Stromal cell of bone marrow (primary cell): ENCODE data around the gene NKD1.

Experiments used
- DNase-seq: peaks from one replicate; pipeline ENCODE4 v3.0.0-alpha.2; 2012; ENCODE audit warnings: low read depth

The NKD1 gene

DNA sequence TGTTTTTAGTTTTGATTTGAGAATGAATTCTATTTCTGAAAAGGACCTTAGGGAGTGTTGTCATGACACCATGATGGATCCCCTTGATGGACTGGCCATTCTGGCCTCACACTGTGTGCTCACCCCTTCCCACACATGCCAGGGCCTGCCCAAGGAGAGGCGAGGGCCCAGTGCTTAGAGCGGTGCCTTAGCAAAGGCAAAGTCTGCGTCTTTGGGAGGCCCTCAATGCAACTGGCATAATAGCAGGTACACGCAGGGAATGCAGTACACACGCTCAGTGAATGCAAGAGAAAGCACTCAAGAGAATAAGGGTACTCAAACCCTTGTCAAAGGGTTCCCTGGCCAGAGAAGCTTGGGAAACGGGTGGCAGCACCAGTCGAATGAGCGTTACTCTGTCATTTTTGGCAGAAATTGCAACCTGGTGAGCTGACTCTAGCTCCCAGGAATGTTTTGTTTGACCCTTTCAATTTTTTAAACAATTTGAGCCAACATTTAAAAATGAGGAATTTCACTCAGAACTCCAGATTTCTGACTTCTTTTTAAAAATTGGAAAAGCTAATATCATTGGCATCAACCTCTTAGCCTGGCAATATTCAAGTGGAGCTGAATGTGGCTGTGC, 32.1 kb downstream of the NKD1 start:
- DNase-seq, result no peak

DNA sequence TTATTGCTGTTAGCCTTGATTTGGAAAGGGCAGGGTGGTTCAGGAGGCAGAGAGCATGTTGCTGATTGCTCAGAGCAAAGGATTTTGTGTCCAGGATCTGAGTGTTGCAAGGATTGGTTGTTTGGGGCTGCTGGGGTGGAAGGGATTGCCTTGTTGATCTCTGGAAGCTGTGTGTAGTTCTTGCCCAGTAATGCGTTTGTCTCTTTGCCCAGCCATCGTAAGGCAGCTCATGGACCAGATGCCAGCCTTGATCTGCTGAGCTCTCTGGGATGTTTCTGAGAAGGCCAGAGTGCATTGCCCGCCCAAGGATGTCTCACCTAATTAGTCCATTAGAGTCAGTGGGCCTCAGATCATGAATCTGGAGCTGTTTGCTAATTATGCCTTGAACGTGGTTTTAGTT, 33.6 kb downstream of the NKD1 start:
- DNase-seq, result no peak

DNA sequence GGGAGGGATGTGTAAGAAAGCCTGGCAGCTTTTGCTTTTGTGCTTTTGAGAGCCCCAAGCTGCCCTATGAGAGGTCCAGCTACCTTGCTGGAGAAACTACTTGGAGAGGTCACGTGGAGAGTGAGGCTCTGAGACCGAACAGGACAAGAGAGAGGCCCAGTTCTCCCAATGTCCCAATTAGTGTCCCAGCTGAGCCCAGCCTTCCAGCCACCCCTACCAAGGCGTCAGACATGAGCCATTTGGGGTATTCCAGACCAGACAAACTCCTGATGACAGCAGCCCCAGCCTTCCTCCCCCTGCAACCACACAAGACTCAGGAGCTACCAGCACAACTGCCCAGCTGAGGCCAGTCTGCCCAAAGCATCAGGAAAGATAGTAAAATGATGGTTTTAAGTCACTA, 35.0 kb downstream of the NKD1 start:
- DNase-seq, result no peak

DNA sequence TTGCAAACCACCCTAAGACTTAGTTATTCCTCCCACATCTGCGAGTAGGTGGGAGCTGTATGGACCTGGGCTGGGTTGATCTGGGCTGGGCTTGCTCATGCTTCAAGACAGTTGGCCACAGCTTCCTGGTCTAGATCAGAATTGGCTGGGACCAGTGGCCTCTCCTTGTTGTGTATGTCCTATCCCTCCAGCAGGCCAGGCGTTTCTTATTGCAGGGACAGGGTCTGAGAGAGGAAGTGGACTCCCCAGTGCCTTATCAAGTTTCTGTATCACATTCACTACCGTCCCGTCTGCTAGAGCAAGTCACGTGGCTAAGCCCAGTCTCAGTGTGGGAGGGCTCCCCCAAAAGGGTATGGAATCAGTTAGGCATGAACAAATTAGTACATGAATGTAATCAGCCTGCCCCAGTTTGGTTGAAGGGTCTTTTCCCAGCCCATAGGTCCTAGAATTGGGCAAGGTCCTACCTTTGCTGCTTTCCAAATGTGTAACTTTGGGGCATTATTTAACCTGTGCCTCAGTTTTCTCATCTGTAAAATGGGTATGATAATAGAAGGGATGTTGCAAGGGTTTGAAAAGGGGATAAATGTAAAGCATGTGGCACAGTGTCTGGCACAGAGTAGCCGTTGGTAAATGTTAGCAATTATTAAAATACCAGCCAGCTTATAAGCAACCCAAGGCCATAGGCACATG, 36.0 kb downstream of the NKD1 start:
- no peak for DNase-seq

DNA sequence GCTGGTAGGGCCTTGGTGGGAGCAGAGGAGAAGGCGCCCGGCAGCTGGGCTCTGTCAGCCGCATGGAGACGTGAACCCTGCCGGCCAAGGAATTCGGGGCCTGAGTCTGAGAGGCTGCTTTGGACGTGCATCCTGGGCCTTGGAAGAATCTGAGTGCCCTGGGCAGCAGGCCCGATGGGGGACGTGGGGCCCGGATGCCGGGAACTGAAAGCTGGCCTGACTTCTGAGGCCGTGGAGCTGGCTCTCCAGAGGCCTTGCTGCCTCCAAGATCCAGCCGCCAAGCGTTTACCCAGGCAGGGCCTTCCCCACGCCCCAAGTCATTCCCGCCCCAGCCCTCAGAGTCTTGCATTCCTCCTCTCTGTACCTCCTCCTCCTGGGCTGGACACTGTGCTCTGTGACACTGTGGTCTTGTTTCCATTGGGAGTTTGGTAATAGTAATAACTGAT, 37.2 kb downstream of the NKD1 start:
- no peak for DNase-seq

DNA sequence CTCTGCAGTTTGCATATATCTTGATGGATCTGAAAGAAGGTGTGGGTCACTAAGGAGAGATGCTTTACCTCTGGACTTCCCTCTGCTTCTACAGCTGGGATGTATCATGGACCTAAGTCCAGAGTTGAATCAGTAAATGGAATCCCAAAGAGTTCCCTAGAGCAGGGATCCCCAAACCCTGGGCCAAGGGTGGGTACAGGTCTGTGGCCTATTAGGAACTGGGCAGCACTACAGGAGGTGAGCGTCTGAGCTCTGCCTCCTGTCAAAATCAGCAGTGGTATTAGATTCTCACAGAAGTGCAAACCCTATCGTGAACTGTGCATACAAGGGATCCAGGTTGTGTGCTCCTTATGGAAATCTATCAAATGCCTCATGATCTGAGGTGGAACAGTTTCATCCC, 39.3 kb downstream of the NKD1 start:
- no peak for DNase-seq

DNA sequence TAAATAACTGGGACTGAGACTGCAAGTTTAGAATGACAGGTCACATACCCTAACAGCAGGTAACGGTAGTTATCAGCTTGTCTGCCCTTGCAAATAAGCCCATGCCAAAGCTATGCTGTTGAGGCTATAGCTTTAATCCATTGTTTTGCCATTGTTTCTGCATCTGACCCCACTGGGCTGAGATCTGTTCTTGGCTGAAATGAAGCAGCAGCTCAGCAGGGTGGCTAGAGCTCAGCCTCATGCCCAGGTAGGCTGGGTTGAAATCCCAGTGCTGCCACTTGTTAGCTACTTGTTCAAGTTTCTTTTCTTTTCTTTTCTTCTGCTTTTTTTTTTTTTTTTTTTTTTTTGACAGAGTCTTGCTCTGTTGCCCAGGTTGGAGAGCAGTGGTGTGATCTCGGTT, 40.1 kb downstream of the NKD1 start:
- no peak for DNase-seq

DNA sequence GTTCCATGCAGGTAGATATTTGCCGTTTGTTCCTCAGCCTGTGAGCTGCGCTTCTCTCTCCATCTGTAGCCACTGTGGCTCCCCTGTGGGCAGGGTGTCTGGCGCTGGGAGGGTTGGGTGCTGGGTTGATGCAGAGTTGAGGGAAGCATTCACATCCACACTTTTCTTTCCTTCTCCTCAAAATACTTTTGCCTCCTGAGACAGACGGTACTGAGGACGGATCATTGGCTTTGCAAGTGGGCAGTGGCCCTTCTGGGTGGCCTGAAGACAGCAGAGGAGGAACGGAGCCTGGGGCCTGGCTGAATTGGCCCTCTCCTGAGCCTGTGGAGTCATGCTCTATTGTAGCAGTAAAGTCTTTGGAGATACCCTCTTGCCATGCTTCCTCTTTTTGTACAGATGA, 43.0 kb downstream of the NKD1 start:
- DNase-seq, result no peak

DNA sequence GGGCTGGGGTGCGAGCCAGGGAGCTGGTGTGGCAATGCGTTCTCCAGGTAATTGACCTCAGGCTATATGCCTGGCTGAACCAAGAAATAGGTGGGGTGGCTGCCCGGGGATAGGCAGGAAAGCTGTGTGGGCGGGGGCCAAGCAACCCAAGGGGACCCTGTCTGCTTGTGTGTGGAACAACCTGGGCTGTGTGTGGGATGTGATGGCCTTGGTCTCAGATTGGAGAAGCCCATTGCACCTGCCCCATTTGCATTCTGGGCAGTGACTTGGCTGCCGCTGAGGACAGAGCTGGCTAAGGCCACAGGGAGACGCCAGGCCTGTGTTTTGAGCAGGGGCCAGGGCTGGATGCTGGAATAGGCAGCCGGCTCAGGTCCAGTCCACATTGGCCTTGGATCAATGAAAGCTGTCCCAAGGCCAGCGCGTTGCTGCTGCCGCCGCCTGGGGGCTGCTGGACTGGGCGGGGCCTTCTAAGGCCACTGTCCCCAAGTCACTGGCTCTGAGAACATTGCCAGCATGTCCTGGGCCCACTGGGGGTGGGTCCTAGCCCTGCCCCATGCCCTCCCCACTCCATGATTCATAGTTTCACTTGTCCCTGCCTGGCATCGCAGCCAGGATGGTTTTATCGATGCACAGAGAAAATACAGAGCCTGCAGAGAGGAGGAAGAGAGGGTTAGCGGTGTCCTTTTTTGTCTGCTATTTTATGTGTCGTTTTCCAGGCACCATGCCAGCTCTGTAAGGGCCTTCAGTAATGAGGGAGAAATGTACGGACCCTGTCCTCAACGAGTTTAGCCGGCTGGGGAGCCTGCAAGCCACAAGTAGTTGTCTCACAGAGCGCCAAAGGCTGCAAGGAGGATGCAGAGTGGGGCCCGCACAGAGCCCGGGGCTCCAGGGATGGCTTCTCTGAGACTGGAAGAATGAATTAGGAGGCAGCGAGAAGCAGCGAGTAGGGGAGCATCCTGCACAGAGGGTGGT, 43.9 kb downstream of the NKD1 start:
- DNase-seq, result no peak

DNA sequence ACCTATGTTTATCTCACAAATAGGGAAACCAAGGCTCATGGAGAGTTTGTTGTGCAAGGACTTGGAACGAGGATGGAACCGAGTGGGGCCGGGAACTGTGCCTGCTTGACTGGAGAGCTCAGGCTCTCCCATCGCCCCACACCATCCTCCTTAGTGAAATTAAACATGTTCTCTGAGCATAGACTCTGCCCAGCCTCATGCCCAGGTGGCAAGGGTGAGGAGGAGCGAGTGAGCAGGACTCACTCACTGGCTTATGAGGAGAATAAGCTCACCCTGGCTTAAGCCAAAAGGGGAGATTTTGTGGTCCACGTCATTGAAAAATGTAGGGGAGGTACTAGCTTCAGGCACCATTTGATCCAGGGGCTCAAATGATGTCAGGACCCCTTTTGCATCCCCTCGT, 44.8 kb downstream of the NKD1 start:
- no peak for DNase-seq

DNA sequence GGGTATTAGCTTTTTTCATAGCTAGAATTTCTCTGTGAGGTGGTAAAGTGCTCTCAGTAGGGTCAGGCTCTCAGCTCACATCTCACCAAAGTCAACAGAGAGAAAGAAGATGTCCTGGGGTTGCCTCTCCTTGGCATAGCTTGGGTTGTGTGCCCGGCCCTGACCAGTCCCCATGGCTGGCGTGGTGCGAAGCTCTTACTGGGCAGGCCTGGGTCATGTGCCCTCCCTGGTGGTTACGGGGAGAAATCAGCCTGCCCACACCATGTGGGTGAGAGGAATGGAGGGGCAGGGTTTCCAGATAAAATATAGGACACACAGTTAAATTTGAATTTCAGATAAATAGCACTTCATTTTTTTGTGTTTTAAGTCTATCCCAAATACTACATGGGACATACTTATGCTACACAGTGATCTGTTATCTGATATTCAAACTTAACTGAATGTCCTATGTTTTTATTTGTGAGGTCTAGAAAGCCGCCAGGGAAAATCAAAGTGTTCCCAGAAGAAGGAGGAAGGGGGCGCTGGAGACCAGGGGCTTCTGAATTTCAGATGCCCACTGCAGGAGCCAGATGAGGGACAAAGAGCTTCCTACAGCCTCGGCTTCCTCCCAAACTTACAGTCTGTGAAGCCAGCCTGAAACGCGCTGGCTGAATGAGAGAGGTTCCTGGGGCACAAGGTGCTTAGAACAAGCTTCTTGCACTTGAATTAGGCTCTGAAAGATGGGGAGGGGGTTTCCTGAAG, 45.4 kb downstream of the NKD1 start:
- no peak for DNase-seq

DNA sequence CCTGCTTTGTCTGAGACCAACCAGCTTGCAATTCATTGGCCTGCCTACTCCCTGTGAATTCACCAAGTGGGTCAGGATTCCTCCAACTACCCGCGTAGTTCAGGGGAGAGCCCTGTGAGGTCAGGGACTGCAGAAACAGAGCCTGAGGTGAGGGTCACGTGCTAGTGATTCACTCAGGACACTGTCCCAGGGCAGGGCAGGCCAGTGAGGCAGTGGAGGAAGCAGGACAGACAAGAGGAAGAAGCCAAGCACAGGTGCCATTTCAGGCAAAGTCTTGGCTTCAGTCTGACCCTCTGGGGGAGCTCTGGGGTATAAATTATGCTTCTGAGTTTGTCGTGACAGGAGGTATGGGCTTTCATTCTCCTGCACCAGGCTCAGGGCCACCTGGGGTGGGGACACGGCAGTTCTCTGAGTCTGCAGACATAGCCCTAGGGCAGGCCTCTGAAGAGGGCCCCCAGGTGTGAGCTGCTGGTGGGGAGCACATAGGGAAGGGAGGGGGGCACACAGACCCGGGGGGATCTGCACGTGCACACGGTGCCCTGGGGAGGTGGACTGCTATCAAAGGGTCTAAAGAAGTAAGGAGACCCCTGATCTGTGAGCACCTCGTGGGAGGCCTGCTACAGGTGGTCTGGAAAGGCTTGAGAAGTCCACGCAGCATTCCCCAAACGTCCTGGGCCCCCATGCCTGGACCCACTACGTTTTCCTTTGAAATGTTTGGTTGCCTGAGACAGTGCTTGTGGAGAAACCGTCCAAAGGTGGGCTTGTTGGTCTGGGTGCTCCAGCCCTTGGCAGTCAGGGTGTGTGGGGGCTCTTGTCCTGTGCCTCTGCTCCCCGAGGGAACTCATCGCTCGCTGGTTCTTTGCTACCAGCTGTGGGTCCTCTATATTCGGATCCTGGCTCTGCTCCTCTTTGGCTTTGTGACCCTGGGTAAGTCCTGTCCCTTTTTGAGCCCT, 46.4 kb downstream of the NKD1 start:
- DNase-seq, result no peak

DNA sequence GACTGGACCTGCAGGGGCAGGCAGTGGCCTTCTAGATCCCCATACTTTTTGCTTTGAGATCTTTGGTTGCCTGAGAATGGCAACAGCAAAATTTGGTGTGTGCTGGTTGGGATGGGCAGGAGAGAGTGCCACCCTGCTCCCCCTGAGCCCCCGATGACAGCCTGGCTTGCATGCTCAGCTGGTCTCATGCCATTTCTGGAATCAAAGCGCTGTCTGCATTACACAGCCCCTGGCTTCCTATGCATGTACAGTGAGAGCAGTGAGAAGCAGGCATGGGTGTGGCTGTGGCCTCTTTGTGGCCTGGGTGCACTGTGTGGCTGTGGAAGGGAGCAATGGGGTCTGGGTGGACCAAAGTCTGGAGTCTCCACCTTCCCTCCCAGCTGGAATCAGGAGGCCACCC, 47.7 kb downstream of the NKD1 start:
- DNase-seq, result no peak

DNA sequence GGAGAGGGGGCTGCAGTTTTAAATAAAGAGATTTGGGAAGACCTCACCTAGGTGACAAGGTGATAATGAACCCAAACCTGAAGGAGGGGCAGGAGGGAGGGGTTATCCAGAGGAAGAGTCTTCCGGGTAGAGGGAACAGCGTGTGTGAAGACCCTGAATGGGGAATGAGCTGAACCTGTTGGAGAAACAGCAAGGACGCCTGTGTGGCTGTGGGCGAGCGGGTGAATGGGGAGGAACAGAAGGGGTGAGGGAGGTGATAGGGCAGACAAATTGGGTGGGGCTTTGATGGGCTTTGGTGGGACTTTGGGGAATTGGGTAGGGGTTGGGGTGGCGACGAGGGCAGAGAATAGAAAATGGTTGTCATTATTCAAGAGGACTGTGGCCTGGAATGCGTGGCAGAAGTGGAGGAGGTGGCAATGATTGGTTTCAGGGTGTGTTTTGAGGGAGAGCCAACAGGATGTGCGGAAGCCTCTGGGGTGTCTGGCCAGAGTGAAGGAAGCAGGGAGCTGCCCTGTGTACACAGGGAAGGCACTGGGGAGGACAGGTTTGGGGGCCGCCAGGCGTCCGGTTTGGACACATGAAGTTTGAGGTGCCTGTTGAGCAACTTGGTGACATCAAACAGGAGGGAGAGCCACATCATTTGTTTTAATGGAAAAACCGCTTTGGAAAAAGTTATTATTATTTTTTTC, 48.7 kb downstream of the NKD1 start:
- no peak for DNase-seq

DNA sequence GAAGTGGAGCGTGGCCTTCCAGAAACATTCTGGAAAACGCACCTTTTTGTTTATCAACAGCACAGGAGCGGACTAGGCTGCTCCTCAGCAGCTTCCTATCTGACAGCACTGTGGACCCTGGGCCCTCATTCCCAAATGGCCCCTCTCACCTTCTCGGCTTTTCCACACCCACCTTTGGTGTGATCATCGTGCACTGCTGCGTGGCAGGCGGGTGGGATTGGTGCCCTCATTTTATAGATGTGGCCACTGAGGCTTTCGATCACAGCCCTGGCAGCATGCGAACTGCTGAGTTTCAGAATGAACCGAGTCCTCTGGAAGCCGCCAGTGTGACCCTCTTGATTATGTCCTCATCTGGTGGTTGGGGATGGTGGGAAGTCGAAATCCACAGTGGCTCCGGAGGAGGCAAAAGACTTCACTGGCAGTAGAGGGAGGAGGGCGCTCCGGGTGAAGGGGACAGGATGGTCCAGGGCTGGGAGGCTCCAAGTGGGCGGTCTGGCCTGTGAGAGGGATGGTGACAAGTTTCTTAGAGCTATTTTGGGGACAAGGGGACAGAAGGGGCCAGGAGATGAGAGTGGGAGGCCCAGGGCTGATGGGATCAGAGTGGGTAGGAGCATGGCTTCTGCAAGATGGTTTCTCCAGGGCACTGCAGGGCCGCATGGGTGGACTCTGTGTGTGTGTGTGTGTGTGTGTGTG, 49.5 kb downstream of the NKD1 start:
- DNase-seq, result no peak

DNA sequence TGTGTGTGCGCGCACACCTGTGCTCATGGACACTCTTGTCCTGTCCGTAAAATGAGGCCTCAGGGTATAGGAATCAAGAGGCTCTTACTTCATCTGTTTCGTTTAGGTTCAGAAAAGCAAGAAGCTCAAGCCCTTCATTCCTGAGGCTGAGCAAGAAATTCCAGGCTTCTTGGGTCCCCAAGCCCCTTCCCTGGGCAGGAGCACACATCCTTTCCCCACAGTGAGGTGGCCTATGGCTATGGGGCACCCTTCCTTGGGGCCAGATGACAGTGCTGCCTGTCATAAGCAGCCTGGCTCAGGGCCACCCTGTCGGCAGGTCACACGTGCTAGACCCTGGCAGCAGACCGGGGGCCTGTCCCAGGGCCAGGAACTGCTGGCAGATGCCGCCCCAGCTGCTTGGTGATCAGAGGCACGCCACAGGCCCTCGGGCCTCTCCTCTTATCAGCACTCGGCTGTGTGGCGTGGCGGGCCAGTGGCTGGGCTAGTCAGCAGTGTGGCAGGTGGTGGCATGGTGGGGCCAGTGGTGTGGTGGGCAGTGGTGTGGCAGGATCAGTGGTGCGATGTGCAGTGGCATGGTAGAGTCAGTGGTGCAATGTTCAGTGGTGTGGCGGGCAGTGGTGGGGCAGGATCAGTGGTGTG, 50.2 kb downstream of the NKD1 start:
- no peak for DNase-seq

DNA sequence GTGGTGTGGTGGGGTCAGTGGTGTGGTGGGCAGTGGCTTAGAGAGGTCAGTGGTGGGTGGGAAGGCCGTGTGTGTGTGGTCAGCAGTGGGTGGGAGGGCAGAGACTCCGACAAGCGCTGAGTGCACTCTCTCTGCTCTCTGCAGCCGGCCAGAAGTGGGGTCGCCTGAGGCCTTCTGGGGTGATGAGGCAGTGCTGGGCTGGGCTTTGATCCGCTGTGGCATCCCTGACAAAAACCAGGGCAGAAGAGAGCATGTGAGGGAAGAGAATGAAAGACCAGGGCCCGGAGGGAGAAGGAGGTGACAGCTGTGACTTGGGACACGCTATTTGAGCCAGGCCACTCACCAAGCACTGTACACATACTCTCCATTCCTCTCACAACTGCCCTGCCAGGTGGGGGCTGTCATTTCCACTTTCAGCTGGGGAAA, 50.8 kb downstream of the NKD1 start:
- DNase-seq, result no peak

DNA sequence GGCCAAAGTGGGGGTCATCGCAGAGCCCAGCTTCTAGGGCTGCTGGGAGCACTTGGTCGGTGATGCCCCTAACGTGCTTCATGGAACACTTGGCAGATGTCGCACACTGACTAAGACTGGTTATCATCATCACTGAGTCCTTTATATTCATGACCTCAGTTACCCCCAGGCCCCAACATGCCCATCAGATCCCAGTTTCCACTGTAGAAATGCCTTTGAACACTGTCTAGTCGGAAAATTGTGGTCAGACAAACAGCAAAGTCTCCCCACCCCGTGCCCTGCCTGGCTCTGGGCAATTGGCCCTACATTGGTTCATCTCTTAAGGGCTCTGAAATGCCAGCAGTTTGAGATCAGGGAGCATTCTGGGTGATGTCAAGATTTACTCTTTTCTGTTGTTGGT, 51.3 kb downstream of the NKD1 start:
- DNase-seq, result no peak

DNA sequence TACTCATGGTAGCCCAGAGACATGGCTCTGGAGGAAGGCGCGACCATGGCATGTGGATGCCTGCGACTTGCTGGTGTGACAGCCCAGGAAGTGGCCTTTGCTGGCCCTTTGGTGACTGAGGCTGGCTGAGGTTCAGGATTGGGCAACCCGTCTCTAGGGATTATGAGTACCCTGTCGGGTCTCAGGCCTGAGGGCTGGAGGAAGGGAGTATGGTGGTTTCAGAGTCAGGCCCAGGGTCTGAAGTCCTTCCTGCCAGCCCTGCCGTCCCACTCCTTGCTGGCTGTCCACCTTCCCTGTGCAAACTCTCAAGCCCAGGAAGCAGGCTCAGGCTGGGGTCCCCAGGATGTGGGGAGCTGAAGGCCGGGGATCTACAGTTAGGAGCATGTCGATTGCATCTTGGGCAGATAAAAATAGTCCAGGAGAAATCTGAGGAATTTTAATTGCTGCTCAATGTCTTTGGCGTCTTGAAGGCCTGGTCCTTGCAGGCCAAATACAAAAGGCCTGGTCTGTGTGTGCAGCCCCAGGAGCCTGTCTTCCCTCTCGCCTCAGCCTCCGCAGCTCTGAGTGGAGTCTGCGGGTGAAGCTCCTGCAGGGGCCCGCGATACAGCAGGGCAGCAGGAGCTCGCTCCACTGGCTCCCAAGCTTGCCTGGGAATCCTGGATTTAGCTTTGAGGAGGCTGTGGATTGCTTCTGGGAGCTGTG, 52.5 kb downstream of the NKD1 start:
- no peak for DNase-seq
